ENCODE data around the gene NNAT.

DNA sequence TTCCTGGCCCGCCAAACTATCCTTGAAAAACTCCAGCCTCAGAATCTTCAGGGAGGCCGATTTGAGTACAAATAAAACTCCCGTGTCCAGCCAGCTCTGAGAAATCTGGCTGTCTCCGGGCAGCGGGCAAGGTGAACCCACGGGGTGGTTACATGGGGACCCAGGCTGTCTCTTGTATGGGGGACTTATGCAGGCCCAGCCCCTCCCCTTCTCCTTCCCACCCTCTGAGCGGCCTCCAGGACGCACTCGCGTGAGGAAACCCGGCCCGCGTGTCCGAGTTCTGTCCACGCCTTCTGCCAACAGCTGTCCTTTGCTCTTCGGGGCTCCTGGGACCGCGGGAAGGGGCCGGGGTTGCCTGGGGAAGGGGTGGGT, 43.0 kb downstream of the NNAT start:
- TF ChIP-seq CTCF (IDR thresholded peaks at IDR 0.05 in 8 of 11, conservative IDR thresholded peaks at IDR 0.05 in 3 of 11) = no peak
- TF ChIP-seq POLR2A (IDR thresholded peaks at IDR 0.05) = no peak
- no peak for TF ChIP-seq POLR2AphosphoS5 (IDR thresholded peaks at IDR 0.05)

Measured in spleen (tissue), 7 donors.